T-helper 22 cell (primary cell): ENCODE measurements around the gene PHLPP1.

ENCODE experiments used
- DNase-seq: peaks from one replicate; pipeline ENCODE4 v3.0.0-alpha.2; 2020; ENCODE audit warnings: low read depth

Gene PHLPP1

GRCh38 chr18:63005306-63005705 is 290.0 kb downstream of the PHLPP1 start:
- no peak for DNase-seq

GRCh38 chr18:63007231-63007630 is 291.9 kb downstream of the PHLPP1 start:
- no peak for DNase-seq

GRCh38 chr18:63016270-63016669 is 300.9 kb downstream of the PHLPP1 start:
- no peak for DNase-seq

GRCh38 chr18:63017076-63017475 is 301.7 kb downstream of the PHLPP1 start:
- no peak for DNase-seq

- DNase-seq, result no peak
Measured at GRCh38 chr18:63017977-63018376, 302.6 kb downstream of the PHLPP1 start.

- no peak for DNase-seq
Measured at GRCh38 chr18:63022429-63023022, 307.2 kb downstream of the PHLPP1 start.

GRCh38 chr18:63025251-63026090 is 310.1 kb downstream of the PHLPP1 start:
- no peak for DNase-seq

GRCh38 chr18:63028380-63028779 is 313.0 kb downstream of the PHLPP1 start:
- DNase-seq, result no peak
